ENCODE results near the gene LRRC47.

DNA sequence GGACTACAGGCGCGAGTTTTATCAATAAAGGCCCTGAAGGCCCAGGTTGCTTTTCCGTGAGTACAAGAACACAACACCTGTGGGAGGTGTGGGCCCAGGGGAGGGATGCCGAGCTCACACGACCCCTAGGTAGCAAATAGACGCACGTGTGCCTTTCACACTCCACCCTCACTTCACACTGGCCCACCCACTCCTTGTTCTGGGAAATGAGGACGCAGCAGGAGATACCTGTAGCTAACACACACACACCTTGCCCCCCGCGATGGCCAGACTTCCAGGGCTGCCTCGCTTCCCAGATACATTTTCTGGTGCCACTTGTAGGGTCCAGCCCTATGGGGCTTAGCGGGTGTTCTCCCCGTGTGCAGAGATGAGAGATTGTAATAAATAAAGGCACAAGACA lies 48.4 kb downstream of the LRRC47 start:
- TF ChIP-seq CTCF (IDR thresholded peaks at IDR 0.05; ENCODE audit: control extremely low read depth in 1 of 3, insufficient read depth in 1 of 3, low read depth in 1 of 3, low read length in 3 of 3) = no peak
- no peak for TF ChIP-seq POLR2AphosphoS5 (IDR thresholded peaks at IDR 0.05; ENCODE audit: low read depth, low read length)
- no peak for TF ChIP-seq TBP (IDR thresholded peaks at IDR 0.05; ENCODE audit: low read depth, low read length)
- TF ChIP-seq POLR2A (IDR thresholded peaks at IDR 0.05; ENCODE audit: control extremely low read depth in 1 of 2, low read depth in 2 of 2, low read length in 2 of 2) = no peak
- no peak for TF ChIP-seq YY1 (IDR thresholded peaks at IDR 0.05; ENCODE audit: low read depth, low read length)

Data from H1 (cell line).